Muscle of leg (tissue), 11 donors: ENCODE results near the gene BPIFB6. TPM values are rescaled to one million over a fixed set of nuclear protein-coding genes. Genes with fewer than 3 reads are reported as not detected.

Experiments
- DNase-seq: peaks from one replicate; pipeline ENCODE4 v3.0.0; 2013
- H3K27ac ChIP-seq: one replicate; pipeline ENCODE4 v1.5.1; 2013; ENCODE audit warnings: mild to moderate bottlenecking, low read length, control low read depth
- H3K27me3 ChIP-seq: one replicate; pipeline ENCODE4 v1.6.1; 2013; ENCODE audit warnings: low read length; ENCODE audit not compliant: control insufficient read depth, insufficient read depth
- H3K36me3 ChIP-seq: one replicate; pipeline ENCODE4 v1.6.1; 2013; ENCODE audit warnings: low read length; ENCODE audit not compliant: control insufficient read depth, insufficient read depth
- H3K4me1 ChIP-seq: one replicate; pipeline ENCODE4 v1.6.1; 2013; ENCODE audit warnings: low read length; ENCODE audit not compliant: control insufficient read depth, insufficient read depth
- H3K4me3 ChIP-seq: one replicate; pipeline ENCODE4 v1.5.1; 2013; ENCODE audit warnings: low read length, control low read depth
- H3K9me3 ChIP-seq: replicated peaks from 2 replicates; pipeline ENCODE4 v1.6.1; 2013; ENCODE audit warnings: low read depth, low read length; ENCODE audit not compliant: control insufficient read depth
- WGBS: methylation state at CpG from one replicate; pipeline ENCODE4 v1.1.5; 2013; ENCODE audit warnings: missing lambda C conversion rate; ENCODE audit not compliant: insufficient coverage; 5-methylcytosine and 5-hydroxymethylcytosine counted together
- polyA plus RNA-seq, 8 donors: library from polyadenylated mRNA; unstranded; fragments of 120-200 nt; gene quantifications; one replicate each; pipeline versions ENCODE4 v1.2.1 to v1.2.3, GENCODE V29; 2013; ENCODE audit warnings: inconsistent platforms in 1 of 8, low replicate concordance in 1 of 8; ENCODE audit not compliant: insufficient read length in 8 of 8, insufficient read depth in 1 of 8
- total RNA-seq: library from RNA; stranded (reverse); fragments of 120-200 nt; gene quantifications from one replicate; pipeline ENCODE4 v1.2.4, GENCODE V29; 2013

Gene BPIFB6
- total and polyA plus RNA-seq, 9 donors: not detected

DNA sequence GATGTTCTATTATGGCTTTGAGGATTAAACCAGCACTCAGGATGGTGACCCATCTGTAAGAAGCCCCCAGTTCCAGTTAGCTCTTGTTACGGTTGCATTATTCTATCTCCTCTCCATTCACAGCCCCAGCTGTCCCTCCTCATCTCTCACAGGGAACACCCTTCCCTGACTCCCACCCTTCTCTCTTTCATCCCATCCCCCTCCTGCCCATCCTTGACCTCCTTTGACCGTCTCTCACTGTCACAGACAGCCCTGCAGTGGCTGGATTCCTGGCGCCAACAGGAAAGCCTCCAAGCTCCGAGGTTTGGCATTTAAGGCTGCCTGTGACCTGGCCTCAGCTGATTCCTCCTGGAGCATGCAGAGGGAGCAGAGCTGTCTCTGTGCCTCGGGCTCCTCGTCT is 43.8 kb downstream of the BPIFB6 start:
- Histone ChIP-seq H3K4me1 (no peaks in the 10 kb centered on the region), H3K27ac (no peak overlapping the region), H3K4me3 (no peak overlapping the region), H3K36me3 (no peaks in the 10 kb centered on the region), H3K9me3 (peaks cover 3% of the 10 kb centered on the region), H3K27me3 (peaks cover 6% of the 10 kb centered on the region)
- DNase-seq: no peak
- WGBS: 32% methylated on average over 4 of the region's 6 CpGs

DNA sequence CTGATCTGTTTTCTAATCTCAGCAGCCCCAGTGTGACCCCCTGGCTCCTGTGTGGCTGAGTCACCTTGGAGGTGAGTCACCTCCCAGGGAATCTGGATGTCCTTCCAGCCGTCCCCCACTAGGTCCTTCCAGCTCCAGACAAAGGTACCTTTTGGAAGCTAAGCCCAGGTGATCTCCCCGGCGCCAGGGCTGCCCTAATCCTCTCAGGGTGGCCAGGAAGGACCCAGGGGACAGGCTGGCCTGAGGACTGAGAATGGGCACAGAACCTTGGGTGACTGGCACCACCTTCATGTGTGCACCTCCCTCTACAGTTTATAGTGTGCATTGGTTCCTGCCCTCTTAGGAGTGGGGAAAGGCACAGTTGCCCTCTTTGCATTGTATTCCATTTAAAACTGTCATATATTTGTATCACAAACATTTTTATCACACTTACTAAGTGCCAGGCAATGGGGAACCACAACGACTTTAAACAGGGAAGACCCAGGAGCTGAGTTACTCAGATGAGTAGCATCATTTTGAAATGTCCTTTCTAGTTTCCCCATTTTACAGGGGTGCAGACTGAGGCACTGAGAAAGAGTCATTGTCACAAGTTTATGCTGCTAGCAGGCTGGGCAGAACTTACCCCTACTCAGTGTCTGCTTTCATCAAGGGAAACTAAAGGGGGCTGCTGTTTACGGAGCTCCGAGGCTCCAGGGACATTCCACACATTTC is 45.4 kb downstream of the BPIFB6 start:
- Histone ChIP-seq H3K9me3 (peaks cover 3% of the 10 kb centered on the region), H3K27ac (no peak overlapping the region), H3K27me3 (peaks cover 6% of the 10 kb centered on the region), H3K36me3 (no peaks in the 10 kb centered on the region), H3K4me1 (no peaks in the 10 kb centered on the region), H3K4me3 (no peak overlapping the region)
- WGBS: 57% methylated on average over 4 of the region's 6 CpGs
- DNase-seq: no peak

DNA sequence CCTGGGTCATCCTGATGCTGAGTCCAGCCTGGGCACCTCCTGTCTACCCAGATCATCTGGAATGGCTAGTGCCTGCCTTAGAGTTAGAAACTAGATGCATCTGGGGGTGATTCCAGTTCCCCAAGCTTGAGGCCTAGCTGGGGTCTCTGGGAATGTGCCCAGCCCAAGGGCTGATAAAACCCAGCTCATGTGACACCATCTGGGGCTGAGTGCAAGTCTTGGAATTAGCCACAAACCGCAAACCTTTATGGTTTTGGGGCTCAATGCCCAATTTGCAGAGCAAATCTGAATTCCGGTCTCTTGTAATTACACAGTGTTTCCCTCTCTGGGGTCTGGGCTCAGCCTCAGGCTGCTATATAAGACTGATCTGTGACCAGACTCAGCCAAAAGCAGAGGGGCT is 47.8 kb downstream of the BPIFB6 start, which contains the start of gene BPIFB4:
BPIFB4 (plus strand) TSS at position 385 of the 400 bp plus-strand sequence. CDS start 1,884 bp downstream, outside the sequence.
- Histone ChIP-seq H3K4me3 (no peak within 1 kb of the TSS), H3K36me3 (no peaks in the 10 kb centered on the region), H3K27ac (no peak within 1 kb of the TSS), H3K4me1 (no peaks in the 10 kb centered on the region), H3K27me3 (peaks cover 4% of the 10 kb centered on the region), H3K9me3 (no peaks in the 10 kb centered on the region)
- 50% methylated on average over 2 of the region's 2 CpGs for WGBS
- no peak for DNase-seq

DNA sequence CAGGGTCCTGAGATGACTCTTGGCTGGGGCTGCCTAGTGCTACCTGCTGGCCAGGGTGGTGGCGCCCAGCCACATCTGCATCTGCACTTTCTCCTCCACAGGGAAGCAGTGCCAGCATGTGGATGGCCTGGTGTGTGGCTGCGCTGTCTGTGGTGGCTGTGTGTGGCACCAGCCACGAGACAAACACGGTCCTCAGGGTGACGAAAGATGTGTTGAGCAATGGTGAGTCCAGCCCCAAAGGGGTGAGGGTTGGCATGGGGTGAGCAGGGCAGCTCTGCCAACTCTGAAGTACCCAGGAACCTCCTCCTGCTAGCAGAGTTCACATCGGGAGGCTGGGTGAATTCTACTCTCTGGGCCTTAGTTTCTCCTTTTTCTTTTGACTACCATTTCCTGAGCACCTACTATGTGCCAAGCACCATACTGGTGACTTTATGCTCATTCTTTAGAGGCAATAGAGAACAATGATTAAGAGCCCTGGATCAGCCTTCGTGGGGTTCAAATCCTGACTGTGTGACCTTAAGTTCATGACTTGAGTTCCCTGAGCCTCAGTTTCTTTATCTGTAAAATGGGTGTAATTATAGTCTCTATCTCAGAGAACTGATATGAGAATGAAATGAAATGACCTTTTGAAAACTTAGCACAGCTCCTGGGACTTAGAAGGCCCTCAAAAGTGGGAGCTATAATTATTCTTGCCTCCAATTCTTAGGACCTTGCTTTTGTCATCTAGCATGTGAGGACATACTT is 50.1 kb downstream of the BPIFB6 start:
- Histone ChIP-seq H3K9me3 (no peaks in the 10 kb centered on the region), H3K27me3 (peaks cover 2% of the 10 kb centered on the region), H3K27ac (no peak overlapping the region), H3K36me3 (no peaks in the 10 kb centered on the region), H3K4me3 (no peak overlapping the region), H3K4me1 (no peaks in the 10 kb centered on the region)
- WGBS: 78% methylated on average over 5 of the region's 7 CpGs
- no peak for DNase-seq

DNA sequence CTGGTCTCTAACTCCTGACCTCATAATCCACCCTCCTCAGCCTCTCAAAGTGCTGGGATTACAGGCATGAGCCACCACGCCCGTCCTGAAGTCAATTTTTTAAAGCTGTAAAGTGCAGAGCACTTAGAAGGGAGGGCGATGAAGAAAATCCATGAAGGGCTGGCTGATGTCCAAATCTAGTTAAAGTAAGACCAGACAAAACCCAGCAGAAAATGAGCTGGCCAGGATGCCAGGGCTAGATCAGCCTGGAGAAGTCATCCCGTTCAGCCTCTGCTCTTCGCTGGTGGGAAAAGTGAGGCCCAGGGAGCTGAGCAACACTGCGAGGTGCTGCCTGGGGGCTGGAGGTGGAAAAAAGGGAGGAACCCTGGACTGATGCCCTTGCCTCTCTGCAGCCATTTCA is 51.1 kb downstream of the BPIFB6 start:
- Histone ChIP-seq H3K4me3 (no peak overlapping the region), H3K36me3 (no peaks in the 10 kb centered on the region), H3K9me3 (no peaks in the 10 kb centered on the region), H3K4me1 (no peaks in the 10 kb centered on the region), H3K27me3 (peaks cover 2% of the 10 kb centered on the region), H3K27ac (no peak overlapping the region)
- no peak for DNase-seq
- WGBS: 31% methylated on average over 5 of the region's 6 CpGs

DNA sequence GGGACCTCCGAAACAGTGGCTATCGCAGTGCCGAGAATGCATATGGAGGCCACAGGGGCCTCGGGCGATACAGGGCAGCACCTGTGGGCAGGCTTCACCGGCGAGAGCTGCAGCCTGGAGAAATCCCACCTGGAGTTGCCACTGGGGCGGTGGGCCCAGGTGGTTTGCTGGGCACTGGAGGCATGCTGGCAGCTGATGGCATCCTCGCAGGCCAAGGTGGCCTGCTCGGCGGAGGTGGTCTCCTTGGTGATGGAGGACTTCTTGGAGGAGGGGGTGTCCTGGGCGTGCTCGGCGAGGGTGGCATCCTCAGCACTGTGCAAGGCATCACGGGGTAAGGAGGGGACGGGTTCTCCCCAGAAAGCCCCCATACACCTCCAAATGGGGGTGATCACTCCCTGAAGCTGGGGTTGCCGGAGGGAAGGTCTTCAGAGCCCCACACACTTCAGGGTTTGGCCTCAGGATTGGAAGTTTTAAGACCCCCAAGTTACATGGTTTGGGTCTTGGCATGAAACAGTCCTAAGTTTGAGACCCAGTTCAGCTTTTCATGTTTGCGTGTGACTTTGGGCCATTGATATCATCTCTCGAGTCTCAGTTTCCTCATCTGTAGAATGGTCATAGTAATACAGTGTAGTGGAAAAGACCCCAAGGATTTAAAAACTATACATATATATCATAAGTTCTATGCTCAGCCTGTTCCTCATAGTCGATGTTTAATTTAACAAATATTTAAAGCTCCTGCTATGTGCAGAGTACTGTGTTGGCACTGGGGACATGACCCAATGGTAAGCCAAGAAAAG is 52.3 kb downstream of the BPIFB6 start:
- Histone ChIP-seq H3K27ac (no peak overlapping the region), H3K36me3 (no peaks in the 10 kb centered on the region), H3K4me1 (no peaks in the 10 kb centered on the region), H3K4me3 (no peak overlapping the region), H3K27me3 (peaks cover 2% of the 10 kb centered on the region), H3K9me3 (no peaks in the 10 kb centered on the region)
- WGBS: 89% methylated on average over 10 of the region's 20 CpGs
- DNase-seq: no peak

DNA sequence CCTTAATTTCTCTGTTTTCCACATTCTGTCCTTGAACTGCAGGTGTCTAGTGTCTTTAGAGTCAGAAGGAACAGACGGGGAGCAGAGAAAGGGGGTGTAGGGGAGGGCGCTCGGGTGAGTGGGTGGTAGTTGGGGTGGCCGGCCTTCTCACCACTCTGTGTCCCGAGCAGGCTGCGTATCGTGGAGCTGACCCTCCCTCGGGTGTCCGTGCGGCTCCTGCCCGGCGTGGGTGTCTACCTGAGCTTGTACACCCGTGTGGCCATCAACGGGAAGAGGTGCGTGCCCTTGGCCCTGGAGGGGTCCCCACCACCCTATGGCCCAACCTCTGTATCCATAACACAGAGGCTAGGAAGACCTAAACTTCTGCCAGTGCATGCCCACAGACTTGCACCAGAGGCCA is 53.3 kb downstream of the BPIFB6 start:
- Histone ChIP-seq H3K4me3 (no peak overlapping the region), H3K27ac (no peak overlapping the region), H3K36me3 (no peaks in the 10 kb centered on the region), H3K9me3 (no peaks in the 10 kb centered on the region), H3K27me3 (peaks cover 2% of the 10 kb centered on the region), H3K4me1 (no peaks in the 10 kb centered on the region)
- no peak for DNase-seq
- 88% methylated on average over 15 of the region's 15 CpGs for WGBS

DNA sequence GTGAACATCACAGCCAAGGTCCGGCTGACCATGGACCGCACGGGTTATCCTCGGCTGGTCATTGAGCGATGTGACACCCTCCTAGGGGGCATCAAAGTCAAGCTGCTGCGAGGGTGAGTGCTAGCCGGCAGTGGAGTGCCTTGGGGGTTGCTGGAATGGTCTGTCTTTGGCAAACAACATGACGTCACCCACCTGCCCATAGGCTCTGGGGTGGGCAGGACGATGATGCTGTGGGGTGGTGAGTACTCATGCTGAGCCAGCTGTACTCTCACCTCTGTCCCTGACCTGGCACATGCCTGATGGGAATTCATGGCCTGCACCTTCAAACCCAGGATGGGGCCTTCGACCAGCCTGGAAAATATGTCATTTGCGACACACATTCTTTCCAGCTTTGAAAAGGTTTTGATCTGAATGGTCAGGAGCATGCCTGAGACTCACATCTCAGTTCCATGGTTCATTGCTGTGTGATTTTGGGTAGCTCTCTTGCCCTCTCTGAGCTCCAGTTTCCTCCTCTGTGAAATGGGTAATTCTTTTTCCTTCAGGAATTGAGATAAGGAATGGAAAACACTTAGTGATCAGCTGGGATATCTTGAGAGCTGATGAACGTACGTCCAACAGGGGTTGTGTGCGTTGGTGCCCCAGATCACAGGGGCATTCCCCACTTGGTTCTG is 54.7 kb downstream of the BPIFB6 start:
- no peaks in the 10 kb centered on the region for H3K9me3 ChIP-seq
- H3K4me1 ChIP-seq: no peaks in the 10 kb centered on the region
- no peaks in the 10 kb centered on the region for H3K36me3 ChIP-seq
- peaks cover 2% of the 10 kb centered on the region for H3K27me3 ChIP-seq
- no peak overlapping the region for H3K4me3 ChIP-seq
- WGBS: 80% methylated on average over 11 of the region's 14 CpGs
- no peak overlapping the region for H3K27ac ChIP-seq
- DNase-seq: no peak

DNA sequence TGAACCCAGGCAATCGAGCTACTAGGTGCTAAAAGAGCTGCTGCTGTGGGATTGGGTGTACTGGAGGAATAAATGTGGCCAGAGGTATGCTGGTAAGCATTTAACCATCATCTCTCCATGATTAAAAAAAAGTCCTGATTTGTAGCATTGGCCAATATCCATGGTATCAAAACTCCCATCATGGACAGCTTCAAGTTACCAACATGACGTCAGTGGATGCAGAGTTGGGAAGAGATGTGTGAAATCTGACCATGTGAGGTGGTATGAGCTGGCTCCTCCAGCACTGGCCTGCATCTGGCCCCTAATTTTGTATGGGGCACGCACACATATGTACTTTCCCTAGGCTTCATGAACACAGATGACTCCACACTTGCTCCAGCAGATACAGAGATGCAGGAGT is 59.7 kb downstream of the BPIFB6 start:
- no peaks in the 10 kb centered on the region for H3K9me3 ChIP-seq
- no peak overlapping the region for H3K4me3 ChIP-seq
- H3K27ac ChIP-seq: no peak overlapping the region
- DNase-seq: no peak
- no peaks in the 10 kb centered on the region for H3K4me1 ChIP-seq
- H3K27me3 ChIP-seq: peaks cover 2% of the 10 kb centered on the region
- no peaks in the 10 kb centered on the region for H3K36me3 ChIP-seq
- 100% methylated on average over 1 of the region's 3 CpGs for WGBS
